Stimulated activated CD4-positive, alpha-beta T cell treated with anti-CD3 and anti-CD28 coated beads, Interleukin-1b, Interleukin-23, amount 100 ng/mL, for 48 hours (primary cell): ENCODE results near the gene ERCC2.

Source experiments
- DNase-seq: peaks from one replicate; pipeline ENCODE4 v3.0.0-alpha.2; 2020

Gene ERCC2

DNA sequence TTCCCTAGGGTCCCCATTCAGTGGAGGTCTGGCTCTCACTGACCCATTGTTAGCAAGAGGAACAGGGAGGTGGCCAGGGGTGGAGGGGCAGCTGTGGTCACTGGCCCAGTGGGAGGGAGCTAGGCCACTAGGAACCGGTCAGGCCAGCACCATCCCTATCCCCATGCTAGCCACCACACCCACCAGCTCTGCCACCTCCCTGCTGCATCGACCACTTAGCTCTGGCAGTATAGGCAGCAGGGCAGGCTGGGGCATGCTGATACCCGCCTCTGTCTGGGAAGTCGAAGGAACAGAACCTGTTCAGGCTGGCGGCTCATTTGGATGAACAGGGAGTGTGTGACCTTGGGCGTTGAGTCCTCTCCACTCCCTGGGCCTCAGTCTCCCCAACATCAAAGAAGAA lies 29.8 kb upstream of the ERCC2 start:
- DNase-seq, result no peak

DNA sequence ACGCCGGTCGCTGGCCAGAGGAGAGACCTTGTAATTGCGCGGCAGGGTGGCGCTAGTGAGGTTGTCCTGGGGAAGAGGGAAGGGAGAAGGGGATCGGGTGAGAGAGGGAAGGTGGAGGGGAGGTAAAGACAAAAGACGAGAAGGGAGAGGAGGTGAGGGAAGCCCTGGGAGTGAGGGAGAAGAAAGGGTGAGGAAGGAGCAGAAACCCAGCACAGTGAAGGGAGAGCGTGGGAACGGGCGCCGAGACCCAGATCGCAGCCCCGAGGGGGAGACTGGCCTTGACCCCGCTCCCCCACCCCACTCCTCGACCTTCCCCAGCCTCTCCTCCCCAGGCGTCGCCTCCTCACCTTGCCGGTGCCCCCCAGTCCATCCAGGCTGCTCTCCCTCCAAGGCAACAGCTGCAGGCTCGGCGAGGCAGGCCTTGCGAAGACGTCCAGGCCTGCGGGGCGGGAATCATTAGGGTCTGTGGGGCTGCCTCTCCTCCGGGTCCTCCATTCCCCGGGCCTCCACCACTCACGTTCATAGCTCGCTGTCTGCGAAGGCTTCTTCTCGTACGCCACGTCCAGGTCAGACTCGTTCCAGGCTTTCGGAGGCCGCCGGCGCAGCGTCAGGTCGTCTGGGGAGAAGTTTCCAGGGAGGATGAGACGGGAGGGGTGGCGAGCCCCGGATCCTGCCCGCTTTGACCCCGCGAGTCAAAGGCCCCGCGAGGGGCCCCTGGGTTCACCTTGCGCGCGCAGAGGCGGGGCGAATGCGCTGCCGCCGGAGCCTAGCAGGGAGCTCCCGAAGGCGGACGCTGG lies 25.6 kb upstream of the ERCC2 start:
- no peak for DNase-seq

GRCh38 chr19:45391871-45392665 lies 21.7 kb upstream of the ERCC2 start:
- DNase-seq, result no peak

GRCh38 chr19:45391346-45391745 lies 21.0 kb upstream of the ERCC2 start:
- DNase-seq, result no peak

GRCh38 chr19:45385392-45386221 lies 15.2 kb upstream of the ERCC2 start:
- DNase-seq, result no peak

- no peak for DNase-seq
Measured at GRCh38 chr19:45382426-45382825, 12.1 kb upstream of the ERCC2 start.

- DNase-seq, result no peak
Measured at GRCh38 chr19:45380107-45380506, 9.7 kb upstream of the ERCC2 start.

DNA sequence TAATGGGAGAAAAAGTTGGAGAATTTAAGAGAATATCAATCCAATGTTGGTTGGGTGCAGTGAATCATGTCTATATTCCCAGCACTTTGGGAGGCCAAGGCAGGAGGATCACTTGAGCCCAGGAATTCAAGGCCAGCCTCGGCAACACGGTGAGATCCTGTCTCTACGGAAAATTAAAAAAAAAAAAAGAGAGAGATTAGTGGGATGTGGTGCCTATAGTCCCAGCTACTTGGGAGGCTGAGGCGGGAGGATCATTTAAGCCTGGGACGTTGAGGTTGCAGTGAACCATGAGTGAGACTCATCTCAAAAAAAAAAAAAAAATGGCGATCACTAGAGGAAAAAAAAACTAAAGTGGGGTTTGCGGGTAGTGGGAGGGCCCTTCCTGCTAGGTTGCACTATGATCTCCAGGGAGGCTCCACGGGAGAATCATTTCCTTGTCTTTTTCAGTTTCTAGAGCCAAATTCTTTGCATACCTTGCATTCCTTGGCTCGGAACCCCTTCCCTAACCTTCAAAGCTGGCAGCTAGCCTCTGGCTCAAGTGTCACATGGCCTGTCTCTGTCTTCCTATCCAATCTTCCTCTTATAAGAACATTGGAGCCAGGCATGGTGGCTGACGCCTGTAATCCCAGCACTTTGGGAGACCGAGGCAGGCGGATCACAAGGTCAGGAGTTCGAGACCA lies 5.8 kb upstream of the ERCC2 start:
- no peak for DNase-seq

GRCh38 chr19:45368737-45369340 lies 1.5 kb downstream of the ERCC2 start:
- DNase-seq, result no peak

- no peak for DNase-seq
Measured at GRCh38 chr19:45368127-45368526, 2.2 kb downstream of the ERCC2 start.

DNA sequence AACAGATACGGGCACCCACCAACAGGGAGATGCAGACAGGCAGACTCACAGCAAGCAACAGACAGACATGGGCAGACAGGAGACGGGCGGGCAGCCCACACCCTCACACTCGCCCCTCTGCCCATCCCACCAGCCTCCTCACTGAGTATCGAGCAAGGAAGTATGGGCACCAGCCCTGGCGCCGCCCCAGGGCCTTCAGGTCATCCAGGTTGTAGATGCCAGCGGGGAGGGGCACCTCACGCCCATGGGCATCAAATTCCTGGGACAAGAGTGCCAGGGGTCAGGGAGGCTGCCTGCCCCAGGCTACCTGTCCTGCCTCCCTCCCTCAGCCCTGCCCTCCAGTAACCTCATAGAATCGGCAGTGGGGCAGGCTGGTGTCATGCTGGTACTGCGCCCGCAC lies 5.7 kb downstream of the ERCC2 start:
- DNase-seq, result no peak

DNA sequence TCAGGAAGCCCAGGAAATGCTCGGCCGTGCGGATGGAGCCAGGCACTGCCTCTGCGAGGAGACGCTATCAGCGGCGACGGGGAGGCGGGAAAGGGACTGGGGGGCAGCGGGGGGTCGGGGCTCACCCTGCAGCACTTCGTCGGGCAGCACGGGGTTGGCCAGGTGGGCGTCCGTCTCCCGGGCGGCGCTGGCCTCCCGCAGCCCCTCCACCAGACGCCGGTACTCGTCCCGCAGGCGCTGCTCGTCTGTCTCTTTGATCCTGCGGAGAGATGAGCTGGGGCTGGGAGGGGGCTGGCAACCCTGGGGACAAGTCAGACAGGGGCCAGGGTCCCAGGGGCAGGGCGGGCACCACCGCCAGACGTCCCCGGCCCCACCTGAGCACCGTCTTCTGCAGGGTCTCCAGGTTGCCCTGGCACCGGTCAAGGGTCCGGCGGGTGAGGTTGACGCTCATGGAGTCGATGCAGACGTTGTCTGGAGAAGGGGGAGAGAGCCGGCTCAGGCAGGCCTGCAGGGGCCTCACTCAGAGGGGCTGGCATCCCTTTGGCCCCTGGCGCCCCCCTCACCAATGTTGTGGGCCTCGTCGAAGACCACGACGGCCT lies 6.4 kb downstream of the ERCC2 start:
- no peak for DNase-seq

DNA sequence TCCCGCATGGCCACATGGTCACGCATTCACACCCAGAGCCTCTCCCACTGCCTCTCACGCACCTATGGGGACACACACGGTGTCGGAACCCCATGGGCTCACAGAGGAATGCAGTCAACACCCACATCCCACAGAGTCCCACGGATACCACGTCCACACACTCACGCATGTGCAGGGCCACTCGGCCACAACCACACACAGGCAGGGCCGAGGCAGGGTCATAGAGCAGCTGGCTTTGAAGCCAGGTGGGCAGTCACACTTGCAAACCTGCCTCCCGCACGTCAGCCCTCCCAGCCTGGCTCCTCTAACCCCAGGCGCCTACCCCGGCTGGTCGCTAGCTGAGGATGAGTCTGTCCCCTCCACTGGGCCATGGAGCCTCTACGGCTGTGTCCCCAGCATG lies 8.1 kb downstream of the ERCC2 start:
- DNase-seq, result no peak

DNA sequence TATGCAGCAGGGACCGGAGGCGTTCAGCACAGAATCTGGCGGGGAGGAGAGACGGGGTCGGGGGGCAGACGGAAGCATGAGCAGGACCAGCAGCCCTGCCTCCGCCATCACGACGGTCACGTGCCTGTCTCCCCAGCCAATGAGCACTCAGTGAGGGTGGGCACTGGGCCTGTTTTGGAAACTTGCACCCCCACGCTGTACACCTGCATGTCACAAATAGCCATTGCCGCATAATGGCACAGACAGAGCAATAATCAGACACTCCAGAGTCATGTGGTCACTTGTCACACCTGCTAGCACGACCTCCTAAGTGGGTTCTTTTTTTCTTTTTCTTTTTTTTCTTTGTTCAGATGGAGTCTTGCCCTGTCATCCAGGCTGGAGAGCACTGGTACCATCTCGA lies 8.8 kb downstream of the ERCC2 start:
- DNase-seq, result no peak

- DNase-seq, result no peak
Measured at GRCh38 chr19:45358213-45358792, 12.1 kb downstream of the ERCC2 start.

GRCh38 chr19:45357445-45357783 lies 13.0 kb downstream of the ERCC2 start:
- no peak for DNase-seq

DNA sequence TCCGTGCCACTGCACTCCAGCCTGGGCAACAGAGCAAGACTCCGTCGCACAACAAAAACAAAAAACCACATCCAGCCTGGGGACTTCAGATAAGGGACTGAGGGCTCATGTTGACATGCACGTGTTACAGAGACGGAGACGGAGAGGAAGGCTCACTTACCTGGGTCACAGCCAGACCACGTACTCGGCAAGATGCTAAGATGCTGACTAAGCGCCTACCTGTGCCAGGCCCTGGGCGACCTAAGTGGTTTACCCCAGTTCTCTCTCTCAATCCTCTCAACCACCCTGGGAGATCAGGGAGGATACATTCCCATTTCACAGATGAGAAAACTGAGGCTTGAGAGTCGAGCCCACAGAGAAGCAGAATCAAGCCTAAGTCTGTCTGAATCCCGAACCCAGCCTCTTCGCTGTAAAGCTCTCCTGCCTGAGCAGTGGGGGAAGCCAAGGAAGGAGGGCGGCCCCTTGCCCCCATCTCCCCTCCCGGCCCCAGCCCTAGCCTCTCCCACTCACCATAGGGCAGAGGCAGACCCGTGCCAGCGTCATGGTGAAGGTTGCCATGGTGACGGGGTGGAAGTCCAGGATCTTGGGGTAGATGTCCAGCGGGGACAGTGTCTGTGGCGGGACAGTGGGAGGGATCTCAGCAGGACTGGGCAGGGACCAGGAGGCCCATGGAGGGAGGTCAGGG lies 13.5 kb downstream of the ERCC2 start:
- DNase-seq, result no peak

GRCh38 chr19:45355910-45356309 lies 14.5 kb downstream of the ERCC2 start:
- DNase-seq, result no peak

GRCh38 chr19:45355402-45355801 lies 15.0 kb downstream of the ERCC2 start:
- no peak for DNase-seq

DNA sequence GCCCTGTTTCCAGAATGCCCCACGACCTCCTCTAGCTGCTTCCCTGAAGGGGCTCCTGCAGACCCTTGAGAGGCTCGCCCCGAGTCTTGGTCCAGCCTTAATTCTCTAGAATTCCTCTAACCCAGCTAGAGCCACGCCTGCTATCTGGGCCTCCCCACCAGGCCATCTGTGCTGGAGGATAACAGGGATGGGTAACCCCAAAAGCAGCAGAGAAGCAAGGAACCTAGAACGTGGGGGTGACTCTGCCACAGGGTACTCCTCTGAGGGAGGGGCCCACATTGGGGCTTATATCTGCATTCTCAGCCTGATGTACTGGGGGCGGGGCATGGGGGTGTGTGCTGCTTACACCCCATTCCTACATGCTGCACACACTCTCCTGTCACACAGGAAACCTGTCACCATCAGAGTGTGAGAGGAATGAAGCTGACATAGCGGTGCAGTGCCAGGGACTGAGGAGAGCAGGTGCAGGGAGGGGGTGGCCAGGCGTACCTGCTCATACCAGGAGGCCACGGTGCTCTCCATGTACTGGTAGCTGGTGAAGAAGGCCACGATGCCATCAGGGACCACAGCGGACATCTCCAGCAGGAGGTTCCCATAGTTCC lies 16.0 kb downstream of the ERCC2 start:
- DNase-seq, result no peak
